ENCODE results near the gene SNRPA1. TPM values are rescaled to one million over a fixed set of nuclear protein-coding genes. Genes with fewer than 3 reads are reported as not detected.

Gene SNRPA1
- total and polyA plus RNA-seq, 12 donors, result 23.8 to 51.4 (median 29.9) TPM

- TF ChIP-seq CTCF (IDR thresholded peaks at IDR 0.05), result no peak
Measured at GRCh38 chr15:101327147-101327740, 32.2 kb upstream of the SNRPA1 start.

DNA sequence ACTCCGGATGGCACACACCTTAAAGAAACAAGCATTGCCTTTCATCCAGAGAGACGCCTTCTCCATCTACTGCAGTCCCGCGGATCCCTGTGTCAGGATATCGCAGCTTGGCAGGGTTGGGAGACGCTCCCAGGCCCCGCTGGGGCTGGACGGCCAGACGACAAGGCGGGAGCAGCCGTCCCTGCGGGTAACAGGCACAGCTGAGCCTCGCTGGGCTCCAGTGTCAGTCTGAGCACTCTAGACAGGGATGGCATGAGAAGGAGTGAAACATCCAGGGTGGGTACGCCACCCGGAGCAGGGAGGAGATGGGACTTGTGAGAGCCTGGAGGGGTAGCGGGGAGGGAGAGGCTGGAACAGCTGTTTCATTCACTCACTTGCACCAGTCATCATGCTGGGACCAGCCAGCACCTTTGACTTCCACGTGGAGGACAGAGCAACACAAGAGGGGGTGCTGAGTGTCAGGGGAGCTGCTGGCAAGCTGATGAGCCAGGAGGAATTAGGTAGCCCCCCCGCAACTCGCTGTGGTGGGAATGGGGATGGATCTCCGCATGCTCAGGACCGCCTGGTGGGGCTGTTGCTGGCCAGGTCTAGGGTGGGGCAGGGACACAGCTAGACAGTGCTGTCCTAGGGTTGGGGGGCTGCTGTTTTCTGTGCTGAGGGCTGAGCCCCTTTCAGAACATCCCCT is 31.6 kb upstream of the SNRPA1 start:
- H3K27me3 ChIP-seq, result peaks cover 0 to 6% (median 0%) of the 10 kb centered on the region in 7 donors
- 79 to 83% methylated on average over 21 of the region's 21 CpGs for WGBS, 2 donors
- H3K9me3 ChIP-seq, result no peaks in the 10 kb centered on the region
- no peak overlapping the region for H3K4me3 ChIP-seq
- no peaks in the 10 kb centered on the region for H3K4me1 ChIP-seq
- ATAC-seq, result no peak
- intact Hi-C loops (cut with DNase I), result no loop called here
- peaks cover 0 to 66% (median 0%) of the 10 kb centered on the region in 9 donors for H3K36me3 ChIP-seq
- no peak for TF ChIP-seq CTCF (IDR thresholded peaks at IDR 0.05)
- no peak for DNase-seq
- H3K27ac ChIP-seq, result no peak overlapping the region

More at GRCh38 chr15:101327147-101327740, 32.2 kb upstream of the SNRPA1 start:
- peaks cover 0 to 59% (median 0%) of the 10 kb centered on the region in 9 donors for H3K36me3 ChIP-seq
- intact Hi-C loops (cut with DNase I), result no loop called here
- ATAC-seq, result no peak
- DNase-seq, result no peak
- H3K4me1 ChIP-seq, result no peaks in the 10 kb centered on the region
- 72 to 73% methylated on average over 17 of the region's 17 CpGs for WGBS, 2 donors
- H3K27ac ChIP-seq, result no peak overlapping the region
- H3K4me3 ChIP-seq, result no peak overlapping the region
- no peaks in the 10 kb centered on the region for H3K9me3 ChIP-seq
- peaks cover 0 to 6% (median 0%) of the 10 kb centered on the region in 7 donors for H3K27me3 ChIP-seq

DNA sequence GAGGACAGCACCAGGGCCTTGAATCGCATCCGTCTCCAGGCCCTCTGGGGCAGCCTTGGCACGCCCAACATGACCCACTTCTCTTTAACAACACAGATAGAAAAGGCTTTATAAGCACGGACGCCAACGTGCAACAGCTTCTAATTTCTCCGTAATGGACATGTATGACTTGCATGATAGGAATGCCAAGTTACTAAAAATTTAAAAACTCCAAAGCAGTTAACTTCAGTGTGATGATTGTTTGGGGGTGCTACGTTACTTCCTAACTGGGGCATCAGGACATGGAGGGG is 30.9 kb upstream of the SNRPA1 start:
- Histone ChIP-seq H3K36me3 (peaks cover 0 to 69% (median 0%) of the 10 kb centered on the region in 9 donors), H3K9me3 (no peaks in the 10 kb centered on the region), H3K4me3 (no peak overlapping the region), H3K27ac (no peak overlapping the region), H3K27me3 (peaks cover 0 to 6% (median 0%) of the 10 kb centered on the region in 7 donors), H3K4me1 (peaks cover 0 to 1% (median 0%) of the 10 kb centered on the region in 9 donors)
- no peak for TF ChIP-seq CTCF (IDR thresholded peaks at IDR 0.05)
- intact Hi-C loops (cut with DNase I), result no loop called here
- ATAC-seq, result no peak
- no peak for DNase-seq
- 87 to 89% methylated on average over 8 of the region's 8 CpGs for whole genome bisulfite sequencing, 2 donors

DNA sequence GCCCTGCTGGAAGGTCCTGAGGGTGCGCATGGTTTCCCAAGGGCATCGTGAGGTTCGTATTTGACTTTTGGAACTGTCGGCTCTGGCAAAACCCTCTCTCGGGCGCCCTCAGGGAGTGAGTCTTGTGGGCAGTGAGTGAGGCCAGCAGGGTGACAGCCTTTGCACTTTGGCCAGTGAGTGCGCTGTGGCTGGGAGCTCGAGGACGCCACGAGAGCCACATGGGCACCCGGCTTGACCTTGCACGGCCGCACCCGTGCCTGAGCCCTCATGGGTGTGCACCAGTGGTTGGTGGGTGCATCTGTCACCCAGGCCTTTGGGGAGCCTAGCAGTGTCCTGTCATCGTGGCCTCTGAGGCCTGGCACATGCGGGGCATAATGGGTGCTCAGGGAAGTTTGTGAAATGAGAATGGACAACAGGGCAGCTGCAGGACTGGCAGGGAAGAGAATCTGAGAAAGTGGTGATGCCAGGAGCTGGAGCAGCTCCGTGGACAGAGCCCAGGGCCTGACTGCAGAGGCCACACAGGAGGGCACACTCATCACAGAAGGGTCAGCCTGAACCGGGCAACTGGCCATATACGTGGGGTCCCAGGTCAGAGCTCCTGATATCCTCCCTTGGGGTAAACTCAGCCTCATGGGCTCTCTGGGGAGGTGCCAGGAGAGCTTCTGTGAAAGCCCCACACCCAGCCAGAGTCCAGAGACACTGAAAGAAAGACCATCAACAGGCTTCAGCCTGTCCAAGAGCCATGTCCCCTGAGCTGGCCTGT is 30.4 kb upstream of the SNRPA1 start:
- peaks cover 0 to 6% (median 0%) of the 10 kb centered on the region in 7 donors for H3K27me3 ChIP-seq
- peaks cover 0 to 73% (median 0%) of the 10 kb centered on the region in 9 donors for H3K36me3 ChIP-seq
- peaks cover 0 to 7% (median 0%) of the 10 kb centered on the region in 9 donors for H3K4me1 ChIP-seq
- no peak for TF ChIP-seq CTCF (IDR thresholded peaks at IDR 0.05)
- no peaks in the 10 kb centered on the region for H3K9me3 ChIP-seq
- H3K27ac ChIP-seq, result no peak overlapping the region
- intact Hi-C loops (cut with DNase I), result no loop called here
- H3K4me3 ChIP-seq, result no peak overlapping the region
- ATAC-seq, result peak in 1 of 8 donors; percentile 27
- WGBS, 2 donors, result 93 to 96% methylated on average over 19 of the region's 19 CpGs
- DNase-seq, result no peak
